Measurements from ENCODE around the gene NR3C2. TPM values are rescaled to one million over a fixed set of nuclear protein-coding genes. Genes with fewer than 3 reads are reported as not detected.

NR3C2 gene
- total and polyA plus RNA-seq, 10 of the 15 experiments (the other 5 are each of a cell fraction or from before 2014, with no cell fraction given): 0.05 to 0.11 (median 0.08) TPM; not detected in 4

GRCh38 chr4:148108766-148109165 is 333.4 kb downstream of the NR3C2 start (continued):
- TF ChIP-seq CUX1 (IDR thresholded peaks at IDR 0.05; ENCODE audit: insufficient replicate concordance, low read depth, low read length) (no peak), BMI1 (IDR thresholded peaks at IDR 0.05; ENCODE audit: borderline replicate concordance) (no peak), TCF12 (IDR thresholded peaks at IDR 0.05; ENCODE audit: low read depth, low read length) (no peak), CBFB (IDR thresholded peaks at IDR 0.05; ENCODE audit: low read depth) (no peak), BRCA1 (IDR thresholded peaks at IDR 0.05; ENCODE audit: low read depth, low read length) (no peak), NRF1 (conservative IDR thresholded peaks at IDR 0.05; ENCODE audit: low read depth, low read length) (no peak)

- FAIRE-seq: no peak
- in situ Hi-C loops (cut with MboI): no loop called here
- no peak overlapping the region for H3K4me2 ChIP-seq (ENCODE audit: control insufficient read depth, insufficient read depth)
- CTCF ChIA-PET: no interaction called here
- WGBS (ENCODE audit: insufficient coverage, insufficient replicate concordance, low lambda C conversion rate, missing lambda C conversion rate): 36% methylated on average over 7 of the region's 7 CpGs
- no peak overlapping the region for H3K4me3 ChIP-seq
- no peaks in the 10 kb centered on the region for H3K4me1 ChIP-seq (ENCODE audit: control insufficient read depth, insufficient read depth, low read length)
- POLR2A ChIA-PET: no interaction called here
- H3K79me2 ChIP-seq (ENCODE audit: control insufficient read depth, insufficient read depth, low read length): no peaks in the 10 kb centered on the region
- RAD21 ChIA-PET (ENCODE audit: unreplicated experiment): interaction anchor here (0.7 kb wide), 1 partner anchor 79 kb away, joined by 3 read pairs; no protein-coding TSS in a partner anchor
- H4K20me1 ChIP-seq (ENCODE audit: control insufficient read depth, insufficient read depth): no peaks in the 10 kb centered on the region
- H3K9me3 ChIP-seq (replicated peaks; ENCODE audit: control insufficient read depth, insufficient read depth, low read length): no peaks in the 10 kb centered on the region
- SMC1A ChIA-PET (ENCODE audit: uncharacterized antibody, unreplicated experiment): no interaction called here
- no peaks in the 10 kb centered on the region for H3K27me3 ChIP-seq (replicated peaks in 1 of 2; ENCODE audit: control insufficient read depth in 2 of 2, insufficient read depth in 2 of 2, low read length in 1 of 2)
- ATAC-seq: no peak
- H2AFZ ChIP-seq (ENCODE audit: control insufficient read depth, low read depth, low read length): no peak overlapping the region
- no peak overlapping the region for H3K9ac ChIP-seq (ENCODE audit: control insufficient read depth, insufficient read depth, low read length)
- DNase-seq (ENCODE audit: low read depth, low spot score): no peak
- no TSS peak for BruUV-seq (replicated peaks)
- no peaks in the 10 kb centered on the region for H3K36me3 ChIP-seq (ENCODE audit: control insufficient read depth in 2 of 2, insufficient read depth in 2 of 2, low read length in 1 of 2)
- intact Hi-C loops (cut with micrococcal nuclease; ENCODE audit: unreplicated experiment): no loop called here
- no peak overlapping the region for H3K27ac ChIP-seq (ENCODE audit: control insufficient read depth, insufficient read depth)
- no peak for TF ChIP-seq EP300 (IDR thresholded peaks at IDR 0.05; ENCODE audit: borderline replicate concordance in 1 of 2, control insufficient read depth in 1 of 2, low read depth in 2 of 2, low read length in 2 of 2)
- no peak for TF ChIP-seq ZZZ3 (IDR thresholded peaks at IDR 0.05; ENCODE audit: control insufficient read depth, insufficient read length, low read depth)
- TF ChIP-seq NKRF (conservative IDR thresholded peaks at IDR 0.05): no peak
- no peak for TF ChIP-seq E2F8 (IDR thresholded peaks at IDR 0.05; ENCODE audit: low read depth, partially characterized antibody)
- no peak for TF ChIP-seq STAT3 (IDR thresholded peaks at IDR 0.05; ENCODE audit: low read depth, low read length)
- TF ChIP-seq GABPA (IDR thresholded peaks at IDR 0.05; ENCODE audit: low read depth): no peak
Measured at GRCh38 chr4:148103597-148104355, 338.4 kb downstream of the NR3C2 start.
